Keratinocyte (primary cell): ENCODE data around the gene CWF19L2.
"Not testable (repeated sequence)": the region's sequence is repeated elsewhere in the genome, so short reads cannot be mapped to it uniquely, and the experiment has no call there.

Experiments used
- CTCF ChIP-seq, 3 experiments: IDR thresholded peaks in 1 of 3; conservative IDR thresholded peaks in 1 of 3; optimal IDR thresholded peaks in 1 of 3; 2 replicates in 2 of 3; 3 replicates in 1 of 3; pipeline versions ENCODE3 to v1.5.1; 2011; ENCODE audit warnings: low read length in 3 of 3, mild to moderate bottlenecking in 3 of 3, moderate library complexity in 2 of 3, control low read depth in 1 of 3, inconsistent platforms in 1 of 3; ENCODE audit not compliant: insufficient read depth in 2 of 3; ENCODE audit errors: extremely low read depth in 1 of 3
- EZH2 ChIP-seq: IDR thresholded peaks from one replicate; pipeline ENCODE4 v1.6.1; 2012; ENCODE audit warnings: inconsistent platforms, mild to moderate bottlenecking, low read length, moderate library complexity

- not testable (repeated sequence) for TF ChIP-seq CTCF (optimal IDR thresholded peaks at IDR 0.05 in 1 of 3, IDR thresholded peaks at IDR 0.05 in 1 of 3, conservative IDR thresholded peaks at IDR 0.05 in 1 of 3; ENCODE audit: extremely low read depth in 1 of 3, insufficient read depth in 2 of 3, low read length in 3 of 3); EZH2
Measured at GRCh38 chr11:107466275-107466866, 8.7 kb upstream of the CWF19L2 start.
